Activated CD4-positive, alpha-beta T cell treated with anti-CD3 and anti-CD28 coated beads, Interleukin-2, amount 10 ng/mL, durations not matched to agents 7 days and 5 days (primary cell): ENCODE results near the gene SNAI3. TPM values are rescaled to one million over a fixed set of nuclear protein-coding genes. Genes with fewer than 3 reads are reported as not detected.

ENCODE experiments used
- CTCF ChIA-PET: fragments of 350-600 bp; sonication (Branson Sonifier 250); formaldehyde crosslinking; loops from one replicate; lab custom pipeline; 2021; ENCODE audit warnings: antibody characterized with exemption; lab: Charles Lee
- POLR2A ChIA-PET: fragments of 350-600 bp; sonication (Branson Sonifier 250); formaldehyde crosslinking; loops from one replicate; lab custom pipeline; 2021; ENCODE audit warnings: antibody characterized with exemption; lab: Charles Lee
- DNase-seq: peaks from one replicate; pipeline ENCODE4 v3.0.0-alpha.2; 2020
- H3K27ac Mint-ChIP-seq: one replicate; pipeline ENCODE4 v1.8.0; 2021; ENCODE audit warnings: mild to moderate bottlenecking, moderate library complexity, mixed read lengths
- H3K27me3 Mint-ChIP-seq: one replicate; pipeline ENCODE4 v1.8.0; 2021; ENCODE audit warnings: mixed read lengths
- H3K36me3 Mint-ChIP-seq: one replicate; pipeline ENCODE4 v1.8.0; 2021; ENCODE audit warnings: low read depth, mixed read lengths
- H3K4me1 Mint-ChIP-seq: one replicate; pipeline ENCODE4 v1.8.0; 2021; ENCODE audit warnings: mixed read lengths
- H3K4me3 Mint-ChIP-seq: one replicate; pipeline ENCODE4 v1.8.0; 2021; ENCODE audit warnings: mild to moderate bottlenecking, moderate library complexity, mixed read lengths
- H3K9me3 Mint-ChIP-seq: one replicate; pipeline ENCODE4 v1.8.0; 2021; ENCODE audit warnings: mixed read lengths
- total RNA-seq, 2 experiments: library from RNA; stranded (reverse); gene quantifications; one replicate each; pipeline ENCODE4 v1.2.3, GENCODE V29; 2021

SNAI3 gene
- total RNA-seq, 2 experiments from 2014 or later: 21.0 to 24.2 TPM

DNA sequence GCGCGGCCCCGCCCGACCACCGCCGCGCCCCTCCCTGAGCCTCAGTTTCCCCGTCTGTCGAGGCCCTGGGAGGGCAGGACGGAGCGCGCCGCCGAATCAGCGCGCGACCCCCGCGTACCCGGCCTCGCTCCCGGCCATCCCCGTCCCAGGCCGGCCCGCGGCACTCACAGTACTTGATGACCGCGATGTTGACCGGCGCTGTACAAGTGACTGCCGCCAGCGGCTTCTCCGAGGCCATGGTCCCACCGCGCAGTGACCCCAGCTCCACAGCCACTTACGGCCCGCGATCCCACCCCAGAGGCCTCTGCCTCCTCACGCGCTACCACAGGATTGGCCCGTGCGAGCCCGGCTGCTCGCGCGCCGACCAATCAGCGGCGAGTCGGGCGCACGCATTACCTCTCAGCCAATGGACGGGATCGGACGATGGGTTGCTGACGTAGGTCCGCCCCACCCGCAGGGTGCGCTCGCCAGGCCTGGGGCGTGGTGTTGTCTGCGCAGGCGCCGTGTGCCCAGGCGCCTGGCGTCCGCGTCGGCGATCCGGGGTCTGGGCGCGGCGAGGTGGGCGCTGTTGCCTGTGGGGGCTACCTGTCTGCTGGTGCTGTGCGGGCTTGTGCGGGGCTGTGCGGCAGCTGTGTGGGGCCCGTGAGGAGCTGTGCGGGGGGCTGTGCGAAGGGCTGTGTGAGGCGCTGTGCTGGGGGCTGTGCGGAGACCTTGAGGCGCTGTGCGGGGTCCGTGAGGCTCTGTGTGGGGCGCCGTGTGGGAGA lies 23.3 kb downstream of the SNAI3 start, which contains the start of gene MVD:
Gene MVD (minus strand): TSS at position 249 of the 764 bp plus-strand sequence. CDS start 11 bp downstream, at position 238.
- Mint-ChIP-seq H3K36me3 (peaks cover 10% of the 10 kb centered on the region), H3K27ac (peak within 1 kb of the TSS; percentile 94), H3K9me3 (no peaks in the 10 kb centered on the region), H3K4me3 (peak within 1 kb of the TSS; percentile 93), H3K27me3 (no peaks in the 10 kb centered on the region), H3K4me1 (peaks cover 23% of the 10 kb centered on the region)
- POLR2A ChIA-PET: no interaction called here
- DNase-seq: peak; percentile 98
- CTCF ChIA-PET: interaction anchor here (0.6 to 1.5 kb wide), 4 partner anchors 15 to 884 kb away, joined by 3 read pairs; no protein-coding TSS in a partner anchor

DNA sequence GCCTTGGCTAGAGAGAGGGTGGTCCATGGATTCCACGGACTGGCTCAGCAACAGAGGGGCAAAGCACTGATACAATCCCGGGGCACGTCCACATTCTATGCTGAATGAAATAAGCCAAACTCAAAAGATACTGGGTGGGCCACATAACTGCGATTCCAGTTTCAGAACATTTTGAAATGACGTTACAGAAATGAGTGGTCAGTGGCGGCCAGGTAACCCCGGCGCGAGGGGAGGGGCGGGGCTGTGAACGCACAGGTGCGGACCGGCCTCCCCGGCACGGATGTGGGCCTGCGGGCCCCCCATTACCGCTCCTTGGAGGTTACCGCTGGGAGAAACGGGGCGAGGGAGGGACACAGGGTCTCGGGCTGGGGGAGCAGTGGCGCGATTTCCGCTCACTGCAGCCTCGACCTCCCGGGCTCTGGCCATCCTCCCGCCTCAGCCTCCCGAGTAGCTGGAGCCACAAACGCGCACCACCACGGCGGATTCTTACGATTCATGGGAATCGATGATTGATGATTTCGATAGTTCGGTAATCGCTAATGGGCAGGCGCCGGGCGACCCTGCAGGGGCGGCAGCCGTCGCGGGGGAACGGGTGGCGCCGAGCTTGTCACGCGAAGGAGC lies 24.0 kb downstream of the SNAI3 start:
- H3K9me3 Mint-ChIP-seq: no peaks in the 10 kb centered on the region
- no peaks in the 10 kb centered on the region for H3K27me3 Mint-ChIP-seq
- peaks cover 10% of the 10 kb centered on the region for H3K36me3 Mint-ChIP-seq
- POLR2A ChIA-PET: no interaction called here
- DNase-seq: no peak
- CTCF ChIA-PET: interaction anchor here (0.6 to 1.2 kb wide), 3 partner anchors 14 to 883 kb away, joined by 3 read pairs; no protein-coding TSS in a partner anchor
- H3K4me3 Mint-ChIP-seq: peak overlapping the region; percentile 93
- peaks cover 23% of the 10 kb centered on the region for H3K4me1 Mint-ChIP-seq
- peak overlapping the region; percentile 87 for H3K27ac Mint-ChIP-seq

DNA sequence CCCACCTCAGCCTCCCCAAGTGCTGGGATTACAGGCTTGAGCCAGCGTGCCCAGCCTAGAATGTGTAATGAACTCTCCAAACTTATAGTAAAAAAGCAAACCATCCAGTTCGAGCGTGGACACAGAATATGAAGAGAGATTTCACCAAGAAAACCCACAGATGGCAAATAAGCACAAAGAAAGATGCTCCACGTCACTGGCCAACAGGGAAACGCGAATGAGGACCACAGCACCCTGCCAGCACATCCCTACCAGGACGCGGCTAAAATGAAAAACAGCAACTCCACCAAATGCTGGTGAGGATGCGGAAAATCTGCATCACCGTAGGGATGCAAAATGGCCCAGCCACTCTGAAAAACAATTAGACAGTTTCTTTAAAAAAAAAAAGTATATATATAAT lies 24.8 kb downstream of the SNAI3 start:
- DNase-seq: no peak
- POLR2A ChIA-PET: no interaction called here
- H3K4me1 Mint-ChIP-seq: peaks cover 22% of the 10 kb centered on the region
- CTCF ChIA-PET: interaction anchor here (0.6 kb wide), 1 partner anchor 54 kb away, joined by 3 read pairs; no protein-coding TSS in a partner anchor
- no peaks in the 10 kb centered on the region for H3K9me3 Mint-ChIP-seq
- peaks cover 11% of the 10 kb centered on the region for H3K36me3 Mint-ChIP-seq
- H3K27me3 Mint-ChIP-seq: no peaks in the 10 kb centered on the region
- no peak overlapping the region for H3K27ac Mint-ChIP-seq
- peak overlapping the region; percentile 93 for H3K4me3 Mint-ChIP-seq

DNA sequence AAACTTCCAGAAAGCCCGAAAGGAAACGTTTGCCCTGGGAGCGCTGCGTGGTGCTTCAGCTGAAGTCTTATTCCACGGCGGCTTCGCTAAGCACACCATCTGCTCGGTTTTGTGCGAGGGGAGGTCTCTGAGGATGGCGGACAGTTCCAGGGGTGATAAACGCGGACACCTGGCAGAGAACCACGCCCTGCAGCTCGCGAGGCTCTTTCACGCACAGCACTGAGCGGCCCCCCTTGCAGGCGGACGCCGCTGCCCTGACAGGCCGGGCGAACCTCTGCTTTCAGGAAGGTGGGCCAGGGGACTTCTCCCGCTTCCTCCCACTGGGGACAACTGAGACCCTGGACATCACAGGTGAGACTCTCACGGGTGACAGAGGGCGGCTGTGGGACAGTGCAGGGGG lies 27.1 kb downstream of the SNAI3 start:
- POLR2A ChIA-PET: no interaction called here

DNA sequence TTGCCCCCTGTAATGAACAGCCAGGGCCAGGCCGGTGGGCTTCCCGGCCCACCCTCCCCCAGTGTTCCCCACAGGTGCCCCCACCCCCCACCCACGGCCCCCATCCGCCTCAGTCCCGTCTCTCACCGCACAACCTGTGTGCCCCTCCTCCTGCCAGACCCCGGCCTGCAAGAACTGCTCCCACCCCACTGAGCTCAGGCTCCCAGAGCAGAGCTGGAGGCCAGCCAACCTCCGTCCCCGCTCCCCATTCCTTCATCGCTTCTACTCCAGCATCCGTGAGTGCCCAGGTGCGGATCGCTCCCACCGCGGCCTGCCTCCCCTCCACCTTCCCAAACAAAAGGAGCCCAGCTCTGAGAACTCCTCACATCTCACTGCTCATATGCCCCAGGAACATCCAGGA lies 27.6 kb downstream of the SNAI3 start:
- H3K27me3 Mint-ChIP-seq: no peaks in the 10 kb centered on the region
- H3K4me3 Mint-ChIP-seq: no peak overlapping the region
- H3K36me3 Mint-ChIP-seq: peaks cover 8% of the 10 kb centered on the region
- H3K27ac Mint-ChIP-seq: no peak overlapping the region
- H3K9me3 Mint-ChIP-seq: no peaks in the 10 kb centered on the region
- no peak for DNase-seq
- ChIA-PET POLR2A (no interaction called here), CTCF (no interaction called here)
- peaks cover 15% of the 10 kb centered on the region for H3K4me1 Mint-ChIP-seq

More for the DNA sequence above, 27.1 kb downstream of the SNAI3 start:
- CTCF ChIA-PET: no interaction called here
- H3K9me3 Mint-ChIP-seq: no peaks in the 10 kb centered on the region
- no peaks in the 10 kb centered on the region for H3K27me3 Mint-ChIP-seq
- H3K4me3 Mint-ChIP-seq: no peak overlapping the region
- peaks cover 18% of the 10 kb centered on the region for H3K4me1 Mint-ChIP-seq
- DNase-seq: no peak
- peaks cover 8% of the 10 kb centered on the region for H3K36me3 Mint-ChIP-seq
- peak overlapping the region; percentile 41 for H3K27ac Mint-ChIP-seq

DNA sequence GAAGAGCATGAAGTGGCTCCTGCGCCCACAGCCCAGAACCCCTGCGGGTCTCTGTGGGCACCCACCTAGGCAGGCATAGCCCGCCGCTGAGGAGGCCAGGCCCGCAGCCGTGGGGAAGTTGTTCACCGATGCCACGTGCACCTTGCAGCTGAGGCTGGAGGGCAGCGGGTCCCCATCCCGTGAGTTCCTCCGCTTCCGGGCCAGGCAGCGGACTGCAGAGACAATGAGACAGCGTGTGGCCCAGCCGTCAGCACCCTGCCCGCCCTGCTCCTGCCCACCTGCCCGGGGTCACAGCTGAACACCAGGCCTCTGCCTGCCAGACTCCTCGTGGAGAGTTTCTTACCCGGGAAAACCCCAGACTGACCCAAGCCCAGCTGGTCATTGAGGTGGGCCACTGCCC lies 28.9 kb downstream of the SNAI3 start:
- no peak for DNase-seq
- peaks cover 6% of the 10 kb centered on the region for H3K36me3 Mint-ChIP-seq
- ChIA-PET CTCF (interaction anchor here (1.1 kb wide), 1 partner anchor 15 kb away, joined by 3 read pairs; no protein-coding TSS in a partner anchor), POLR2A (no interaction called here)
- H3K4me1 Mint-ChIP-seq: peaks cover 15% of the 10 kb centered on the region
- no peaks in the 10 kb centered on the region for H3K27me3 Mint-ChIP-seq
- H3K9me3 Mint-ChIP-seq: no peaks in the 10 kb centered on the region
- H3K4me3 Mint-ChIP-seq: no peak overlapping the region
- no peak overlapping the region for H3K27ac Mint-ChIP-seq

DNA sequence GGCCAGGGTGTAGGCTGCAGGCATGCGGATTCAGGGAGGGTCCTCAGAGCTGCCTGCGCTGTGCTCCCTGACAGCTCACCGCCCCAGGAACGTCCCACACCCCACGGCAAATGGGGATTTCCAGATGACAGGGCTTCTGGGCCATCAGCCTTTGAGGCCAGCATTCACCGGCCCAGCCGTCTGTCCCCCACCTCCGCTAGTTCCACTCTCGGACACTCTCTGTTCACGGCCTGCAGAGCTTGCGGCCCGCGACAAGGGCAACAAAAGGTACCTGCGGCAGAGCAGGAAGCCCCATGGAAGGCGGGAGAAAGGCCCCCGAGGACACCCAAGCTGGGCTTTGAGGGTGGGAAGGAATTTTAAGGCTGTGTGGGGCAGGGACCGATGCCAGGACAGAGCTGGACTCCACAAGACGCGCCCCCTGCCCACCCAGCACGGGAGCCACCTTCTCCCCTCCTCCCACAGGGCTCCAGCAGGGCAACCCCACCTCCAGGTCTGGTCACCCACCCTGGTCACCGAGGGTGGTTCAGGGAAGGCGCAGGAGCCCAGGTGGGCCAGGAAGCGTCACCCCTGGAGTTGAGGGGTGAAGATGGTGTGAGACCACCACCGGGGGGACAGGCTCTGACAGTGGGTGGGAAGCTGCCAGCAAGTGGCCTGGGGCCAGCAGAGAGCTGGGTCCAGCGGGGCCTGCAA lies 29.9 kb downstream of the SNAI3 start:
- Mint-ChIP-seq H3K4me1 (peaks cover 17% of the 10 kb centered on the region), H3K27me3 (no peaks in the 10 kb centered on the region), H3K36me3 (peaks cover 6% of the 10 kb centered on the region), H3K27ac (no peak overlapping the region), H3K4me3 (no peak overlapping the region), H3K9me3 (no peaks in the 10 kb centered on the region)
- POLR2A ChIA-PET: no interaction called here
- CTCF ChIA-PET: interaction anchor here (1.1 kb wide), 1 partner anchor 14 kb away, joined by 3 read pairs; no protein-coding TSS in a partner anchor
- DNase-seq: no peak

DNA sequence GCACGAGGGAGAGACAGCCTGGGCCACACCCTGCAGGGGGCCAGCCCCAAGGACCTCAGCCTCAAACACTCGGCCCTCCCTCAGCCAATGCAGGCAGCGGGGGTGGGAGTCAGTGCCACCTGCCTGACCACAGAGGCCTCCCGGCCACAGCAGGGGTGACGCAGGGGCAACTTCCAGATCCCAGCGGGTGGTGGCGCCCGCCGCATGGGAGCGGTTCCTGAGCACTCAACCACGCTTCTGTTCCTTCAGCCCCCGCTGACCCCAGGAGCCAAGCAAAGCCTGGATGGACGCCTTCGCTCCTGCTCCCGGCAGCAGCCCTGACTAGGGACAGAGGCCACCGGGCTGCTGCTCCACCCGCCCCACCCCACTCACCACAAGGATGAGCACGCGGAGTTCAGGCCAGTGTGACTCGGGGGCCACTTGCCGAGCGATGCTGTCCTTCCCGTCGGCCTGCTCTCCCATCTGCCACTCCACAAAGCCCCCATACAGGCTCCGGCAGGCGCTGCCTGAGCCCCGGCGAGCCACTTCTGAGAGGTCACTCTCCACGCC lies 30.5 kb downstream of the SNAI3 start:
- CTCF ChIA-PET: no interaction called here
- Mint-ChIP-seq H3K4me3 (no peak overlapping the region), H3K9me3 (no peaks in the 10 kb centered on the region), H3K27me3 (no peaks in the 10 kb centered on the region), H3K27ac (no peak overlapping the region), H3K36me3 (peaks cover 6% of the 10 kb centered on the region), H3K4me1 (peaks cover 16% of the 10 kb centered on the region)
- no peak for DNase-seq
- POLR2A ChIA-PET: no interaction called here

DNA sequence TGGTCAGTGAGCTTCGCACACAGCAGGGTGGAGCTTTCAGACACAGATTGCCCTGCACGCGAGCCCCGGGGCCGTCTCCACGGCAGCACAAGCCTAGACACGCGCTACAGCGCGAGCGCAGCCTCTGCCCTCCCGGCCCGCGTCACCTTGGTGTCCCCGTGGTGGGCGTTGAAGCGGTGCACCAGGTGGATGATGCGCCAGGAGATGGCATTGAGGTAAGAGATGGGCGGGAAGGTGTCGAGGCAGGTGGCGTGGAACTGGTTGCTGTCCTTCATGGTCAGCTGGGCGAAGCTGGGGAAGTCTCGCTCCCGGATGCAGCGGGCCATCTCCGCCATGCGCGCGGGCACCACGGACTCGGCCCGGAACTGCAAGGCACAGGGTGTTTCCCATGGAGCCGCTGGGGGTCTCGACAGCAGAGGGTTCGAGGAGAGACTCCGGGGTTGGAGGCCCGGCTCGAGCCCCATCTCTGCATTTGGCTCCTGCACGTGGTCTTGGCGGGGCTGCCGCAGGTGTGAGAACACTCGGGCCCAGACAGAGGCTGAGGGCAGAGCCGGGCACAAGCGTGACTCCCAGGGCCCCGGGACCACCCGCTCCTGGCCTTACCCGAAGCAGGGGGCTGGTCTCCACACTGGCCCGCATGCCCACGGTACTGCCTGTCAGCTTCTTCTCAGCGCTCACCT lies 31.1 kb downstream of the SNAI3 start:
- peaks cover 16% of the 10 kb centered on the region for H3K4me1 Mint-ChIP-seq
- ChIA-PET CTCF (no interaction called here), POLR2A (no interaction called here)
- H3K27me3 Mint-ChIP-seq: no peaks in the 10 kb centered on the region
- peaks cover 6% of the 10 kb centered on the region for H3K36me3 Mint-ChIP-seq
- H3K9me3 Mint-ChIP-seq: no peaks in the 10 kb centered on the region
- no peak overlapping the region for H3K4me3 Mint-ChIP-seq
- no peak for DNase-seq
- H3K27ac Mint-ChIP-seq: no peak overlapping the region

DNA sequence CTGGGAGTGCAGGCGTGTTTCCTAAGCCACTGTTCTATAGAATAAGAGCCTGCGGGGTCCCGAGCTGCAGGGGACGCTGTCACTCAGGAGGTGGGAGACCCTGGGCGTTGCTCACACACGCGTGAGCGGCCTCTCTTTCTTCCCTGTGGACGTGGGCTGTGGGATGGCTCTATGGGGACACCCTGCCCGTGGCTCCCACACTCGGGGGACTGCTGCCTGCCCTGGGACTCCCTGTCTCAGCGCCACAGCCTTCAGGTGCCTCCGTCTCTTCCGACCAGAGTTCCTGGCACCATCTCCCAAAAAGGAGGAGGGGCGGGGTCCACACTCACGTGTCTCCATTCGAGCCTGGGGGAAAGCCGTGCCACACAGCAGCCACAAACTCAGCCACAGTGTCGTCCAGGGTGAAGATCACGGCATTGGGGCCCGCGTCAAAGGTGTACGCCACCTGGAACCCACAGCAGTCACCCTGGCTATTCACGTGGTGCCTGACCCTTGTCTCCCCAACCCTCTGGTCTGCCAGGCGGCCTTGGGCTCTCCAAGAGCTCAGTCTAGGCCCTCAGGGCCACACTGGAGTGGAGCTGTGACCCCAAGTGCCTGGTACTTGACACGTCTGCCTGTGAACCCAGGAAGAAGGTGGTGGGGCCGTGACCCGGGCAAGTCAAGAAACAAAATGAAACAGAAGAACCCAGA lies 31.8 kb downstream of the SNAI3 start:
- Mint-ChIP-seq H3K36me3 (peaks cover 7% of the 10 kb centered on the region), H3K4me1 (peaks cover 16% of the 10 kb centered on the region), H3K4me3 (no peak overlapping the region), H3K27ac (peak overlapping the region; percentile 2), H3K9me3 (no peaks in the 10 kb centered on the region), H3K27me3 (no peaks in the 10 kb centered on the region)
- POLR2A ChIA-PET: no interaction called here
- CTCF ChIA-PET: no interaction called here
- no peak for DNase-seq

DNA sequence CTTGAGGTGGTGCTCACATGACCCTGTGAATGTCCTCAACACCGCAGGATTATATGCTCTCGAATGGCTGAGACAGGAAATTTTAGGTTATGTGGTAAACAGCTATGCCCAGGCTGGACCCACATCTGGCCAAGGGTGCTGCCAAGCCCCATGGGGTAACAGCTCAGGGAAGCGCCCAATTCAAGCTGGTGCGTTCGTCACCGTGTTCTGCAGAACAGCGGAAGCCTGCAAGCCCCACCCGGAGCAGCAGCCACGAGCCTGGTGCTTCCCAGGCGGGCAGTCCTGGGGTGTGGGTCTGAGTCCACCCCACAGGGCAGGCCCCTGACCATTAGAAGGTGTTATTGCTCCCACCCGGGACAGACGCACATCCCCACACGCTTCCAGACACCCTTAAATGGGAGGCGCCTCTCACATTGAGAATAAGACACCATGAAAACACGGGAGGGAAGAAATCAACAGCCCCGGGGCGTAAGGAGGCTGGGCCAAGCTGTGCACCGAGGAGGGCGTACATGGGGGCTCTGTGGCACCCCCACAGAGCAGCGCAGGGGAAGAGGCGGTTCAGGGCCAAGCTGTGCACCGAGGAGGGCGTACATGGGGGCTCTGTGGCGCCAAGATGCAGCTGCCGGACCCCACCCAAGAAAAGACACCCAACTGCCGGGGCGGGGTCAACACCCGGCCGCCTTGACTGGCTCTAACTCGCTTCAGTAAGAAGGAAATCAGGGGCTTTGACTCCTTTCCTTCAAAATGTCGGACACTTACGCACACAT lies 32.5 kb downstream of the SNAI3 start:
- H3K27ac Mint-ChIP-seq: peak overlapping the region; percentile 87
- no peak overlapping the region for H3K4me3 Mint-ChIP-seq
- ChIA-PET CTCF (interaction anchor here (0.6 kb wide), 1 partner anchor 130 kb away, joined by 3 read pairs; no protein-coding TSS in a partner anchor), POLR2A (no interaction called here)
- H3K4me1 Mint-ChIP-seq: peaks cover 22% of the 10 kb centered on the region
- no peaks in the 10 kb centered on the region for H3K27me3 Mint-ChIP-seq
- H3K9me3 Mint-ChIP-seq: no peaks in the 10 kb centered on the region
- DNase-seq: no peak
- H3K36me3 Mint-ChIP-seq: peaks cover 8% of the 10 kb centered on the region
